ENCODE data around the gene MT1B. TPM values are rescaled to one million over a fixed set of nuclear protein-coding genes. Genes with fewer than 3 reads are reported as not detected.

The MT1B gene
- total and polyA plus RNA-seq, 4 donors: 1.2 to 1.5 TPM; not detected in 2

GRCh38 chr16:56658327-56658875 is 6.7 kb downstream of the MT1B start:
- peaks cover 6 to 19% (median 15%) of the 10 kb centered on the region in 4 donors for H3K4me1 ChIP-seq (ENCODE audit: control insufficient read depth in 4 of 4, insufficient read depth in 4 of 4, low read length in 3 of 4)
- no peak for DNase-seq (ENCODE audit: low spot score)
- H3K27ac ChIP-seq (ENCODE audit: low read depth in 1 of 2, low read length in 2 of 2): peak overlapping the region; percentile 70 to 85
- 21% methylated on average over 10 of the region's 10 CpGs for WGBS
- peak overlapping the region; percentile 48 to 55 for H3K9ac ChIP-seq (ENCODE audit: low read depth in 1 of 2, low read length in 2 of 2)
- H3K4me3 ChIP-seq (ENCODE audit: low read depth in 1 of 3, low read length in 3 of 3): peak overlapping the region; percentile 54 to 74 (median 69)
- H3K27me3 ChIP-seq (ENCODE audit: control insufficient read depth in 4 of 4, insufficient read depth in 4 of 4, low read length in 3 of 4): no peaks in the 10 kb centered on the region
- no peaks in the 10 kb centered on the region for H3K9me3 ChIP-seq (ENCODE audit: control insufficient read depth in 4 of 4, low read length in 3 of 4)
- no peak for TF ChIP-seq CTCF (IDR thresholded peaks at IDR 0.05; ENCODE audit: low read depth, low read length, missing input control)
- TF ChIP-seq MAX (IDR thresholded peaks at IDR 0.05): no peak
- no peak for TF ChIP-seq NR2F2 (IDR thresholded peaks at IDR 0.05)
- no peak for TF ChIP-seq RAD21 (IDR thresholded peaks at IDR 0.05)
- TF ChIP-seq FOXA1 (IDR thresholded peaks at IDR 0.05): no peak
- TF ChIP-seq YY1 (IDR thresholded peaks at IDR 0.05): no peak
- no peak for TF ChIP-seq HNF4A (conservative IDR thresholded peaks at IDR 0.05)
- no peak for TF ChIP-seq RXRA (IDR thresholded peaks at IDR 0.05)
- TF ChIP-seq EGR1 (IDR thresholded peaks at IDR 0.05; ENCODE audit: low read depth in 2 of 2): no peak
- peaks cover 0 to 3% (median 0%) of the 10 kb centered on the region in 4 donors for H3K36me3 ChIP-seq (ENCODE audit: control insufficient read depth in 4 of 4, insufficient read depth in 3 of 4, low read depth in 1 of 4, low read length in 3 of 4)

- Histone ChIP-seq H3K27ac (ENCODE audit: low read depth in 1 of 2, low read length in 2 of 2) (no peak overlapping the region), H3K9ac (ENCODE audit: low read depth in 1 of 2, low read length in 2 of 2) (no peak overlapping the region), H3K27me3 (ENCODE audit: control insufficient read depth in 4 of 4, insufficient read depth in 4 of 4, low read length in 3 of 4) (no peaks in the 10 kb centered on the region), H3K4me3 (ENCODE audit: low read depth in 1 of 3, low read length in 3 of 3) (no peak overlapping the region), H3K9me3 (ENCODE audit: control insufficient read depth in 4 of 4, low read length in 3 of 4) (no peaks in the 10 kb centered on the region), H3K4me1 (ENCODE audit: control insufficient read depth in 4 of 4, insufficient read depth in 4 of 4, low read length in 3 of 4) (peaks cover 3 to 20% (median 11%) of the 10 kb centered on the region in 4 donors), H3K36me3 (ENCODE audit: control insufficient read depth in 4 of 4, insufficient read depth in 3 of 4, low read depth in 1 of 4, low read length in 3 of 4) (peaks cover 0 to 3% (median 0%) of the 10 kb centered on the region in 4 donors)
- WGBS: 44% methylated on average over 48 of the region's 48 CpGs
- no peak for DNase-seq (ENCODE audit: low spot score)
- TF ChIP-seq FOXA1 (IDR thresholded peaks at IDR 0.05) (no peak), MAX (IDR thresholded peaks at IDR 0.05) (no peak), TAF1 (conservative IDR thresholded peaks at IDR 0.05) (no peak), SP1 (IDR thresholded peaks at IDR 0.05) (no peak), YY1 (IDR thresholded peaks at IDR 0.05) (no peak), CTCF (IDR thresholded peaks at IDR 0.05; ENCODE audit: low read depth, low read length, missing input control) (no peak), ZBTB33 (IDR thresholded peaks at IDR 0.05) (no peak), HNF4G (IDR thresholded peaks at IDR 0.05) (no peak), RAD21 (IDR thresholded peaks at IDR 0.05) (no peak), HNF4A (conservative IDR thresholded peaks at IDR 0.05) (no peak), EGR1 (IDR thresholded peaks at IDR 0.05; ENCODE audit: low read depth in 2 of 2) (no peak), REST (IDR thresholded peaks at IDR 0.05) (no peak), JUND (IDR thresholded peaks at IDR 0.05) (no peak), FOXA2 (IDR thresholded peaks at IDR 0.05) (no peak), ATF3 (IDR thresholded peaks at IDR 0.05) (no peak), RXRA (IDR thresholded peaks at IDR 0.05) (no peak), NR2F2 (IDR thresholded peaks at IDR 0.05) (no peak), GABPA (IDR thresholded peaks at IDR 0.05 in 1 of 2, conservative IDR thresholded peaks at IDR 0.05 in 1 of 2) (no peak)
Observed at GRCh38 chr16:56662357-56663354, 11.0 kb downstream of the MT1B start.

Data from liver (tissue), 9 donors.